Naive B cell (primary cell): ENCODE results near the gene TFDP1. TPM values are rescaled to one million over a fixed set of nuclear protein-coding genes. Genes with fewer than 3 reads are reported as not detected.

Experiments used
- ATAC-seq, 2 donors: fragments of 150-1000 bp; cut with Tn5 transposase; 2 replicates each; pipeline ENCODE4 v1.10.0; 2021; ENCODE audit warnings: low read depth in 2 of 2, mild to moderate bottlenecking in 2 of 2, moderate library complexity in 2 of 2
- DNase-seq: peaks from one replicate; pipeline ENCODE4 v3.0.0; 2022
- H3K27ac Mint-ChIP-seq, 6 donors: one replicate each; pipeline ENCODE4 v1.8.0; 2020 to 2022; ENCODE audit warnings: mild to moderate bottlenecking in 6 of 6, mixed read lengths in 6 of 6, moderate library complexity in 5 of 6, inconsistent platforms in 2 of 6
- H3K27me3 Mint-ChIP-seq, 3 donors: one replicate each; pipeline ENCODE4 v1.8.0; 2021 to 2022; ENCODE audit warnings: mixed read lengths in 3 of 3, mild to moderate bottlenecking in 1 of 3
- H3K36me3 Mint-ChIP-seq, 2 donors: one replicate each; pipeline ENCODE4 v1.8.0; 2020 to 2022; ENCODE audit warnings: mixed read lengths in 2 of 2, inconsistent platforms in 1 of 2, mild to moderate bottlenecking in 1 of 2
- H3K4me1 Mint-ChIP-seq, 3 donors: one replicate each; pipeline ENCODE4 v1.8.0; 2020 to 2022; ENCODE audit warnings: mixed read lengths in 3 of 3, inconsistent platforms in 1 of 3, mild to moderate bottlenecking in 1 of 3, moderate library complexity in 1 of 3
- H3K4me3 Mint-ChIP-seq, 8 donors: one replicate each; pipeline ENCODE4 v1.8.0; 2020 to 2022; ENCODE audit warnings: mild to moderate bottlenecking in 8 of 8, mixed read lengths in 8 of 8, moderate library complexity in 8 of 8, inconsistent platforms in 2 of 8
- H3K9me3 Mint-ChIP-seq, 7 donors: one replicate each; pipeline ENCODE4 v1.8.0; 2020 to 2022; ENCODE audit warnings: mixed read lengths in 7 of 7, mild to moderate bottlenecking in 5 of 7, inconsistent platforms in 2 of 7, moderate library complexity in 1 of 7
- polyA plus RNA-seq, 6 donors: library from polyadenylated mRNA; unstranded; fragments of 300-500 nt; fragmentation: Illumina TruSeq; gene quantifications; one replicate each; pipeline ENCODE4 v1.2.3, GENCODE V29; 2021; ENCODE audit warnings: low read depth in 6 of 6

The TFDP1 gene
- polyA plus RNA-seq, 6 donors from 2014 or later, result 25.3 to 70.8 (median 42.4) TPM

DNA sequence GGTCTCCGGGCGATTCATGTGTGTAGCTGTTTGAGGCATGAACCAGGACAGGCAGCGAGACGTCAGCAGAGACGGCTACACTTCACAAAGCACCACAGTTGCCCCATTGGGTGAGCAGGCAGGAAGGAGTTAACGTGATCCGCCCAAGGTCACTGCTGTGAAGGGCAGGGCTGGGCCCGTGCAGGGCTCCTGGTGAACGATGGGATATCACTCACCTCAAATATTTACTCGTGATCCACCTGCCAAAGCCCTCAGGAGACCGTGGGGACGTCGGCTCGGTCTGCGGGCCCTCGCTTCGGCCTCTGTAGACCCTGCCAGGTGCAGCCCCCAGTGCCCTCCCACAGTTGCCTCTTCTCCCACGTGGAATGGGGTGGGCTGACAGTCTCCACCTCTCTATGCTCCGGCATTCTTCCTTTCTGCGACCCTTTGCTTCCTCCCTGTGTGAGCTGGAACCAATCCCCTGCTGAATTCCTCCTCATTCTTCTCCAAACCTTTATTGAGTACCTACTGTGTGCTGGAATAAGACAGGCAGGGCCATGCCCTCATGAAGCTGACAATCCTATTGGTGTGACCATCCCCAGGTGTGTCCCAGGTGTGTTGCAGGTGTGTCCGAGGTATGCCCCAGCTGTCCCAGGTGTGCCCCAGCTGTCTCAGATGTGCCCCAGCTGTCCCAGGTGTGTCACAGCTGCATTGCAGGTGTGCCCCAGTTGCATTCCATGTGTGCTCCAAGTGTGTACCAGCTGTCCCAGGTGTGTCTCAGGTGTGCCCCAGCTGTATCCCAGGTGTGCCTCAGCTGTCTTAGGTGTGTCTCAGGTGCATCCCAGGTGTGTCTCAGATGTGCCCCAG is 80.4 kb downstream of the TFDP1 start:
- Mint-ChIP-seq H3K4me1 (no peaks in the 10 kb centered on the region), H3K27ac (peak overlapping the region in 1 of 6 donors; percentile 62), H3K4me3 (no peak overlapping the region), H3K9me3 (peaks cover 8 to 23% (median 14%) of the 10 kb centered on the region in 7 donors), H3K27me3 (peaks cover 18 to 43% (median 32%) of the 10 kb centered on the region in 3 donors), H3K36me3 (peaks cover 8 to 13% of the 10 kb centered on the region in 2 donors)
- ATAC-seq (no peak), DNase-seq (no peak)

DNA sequence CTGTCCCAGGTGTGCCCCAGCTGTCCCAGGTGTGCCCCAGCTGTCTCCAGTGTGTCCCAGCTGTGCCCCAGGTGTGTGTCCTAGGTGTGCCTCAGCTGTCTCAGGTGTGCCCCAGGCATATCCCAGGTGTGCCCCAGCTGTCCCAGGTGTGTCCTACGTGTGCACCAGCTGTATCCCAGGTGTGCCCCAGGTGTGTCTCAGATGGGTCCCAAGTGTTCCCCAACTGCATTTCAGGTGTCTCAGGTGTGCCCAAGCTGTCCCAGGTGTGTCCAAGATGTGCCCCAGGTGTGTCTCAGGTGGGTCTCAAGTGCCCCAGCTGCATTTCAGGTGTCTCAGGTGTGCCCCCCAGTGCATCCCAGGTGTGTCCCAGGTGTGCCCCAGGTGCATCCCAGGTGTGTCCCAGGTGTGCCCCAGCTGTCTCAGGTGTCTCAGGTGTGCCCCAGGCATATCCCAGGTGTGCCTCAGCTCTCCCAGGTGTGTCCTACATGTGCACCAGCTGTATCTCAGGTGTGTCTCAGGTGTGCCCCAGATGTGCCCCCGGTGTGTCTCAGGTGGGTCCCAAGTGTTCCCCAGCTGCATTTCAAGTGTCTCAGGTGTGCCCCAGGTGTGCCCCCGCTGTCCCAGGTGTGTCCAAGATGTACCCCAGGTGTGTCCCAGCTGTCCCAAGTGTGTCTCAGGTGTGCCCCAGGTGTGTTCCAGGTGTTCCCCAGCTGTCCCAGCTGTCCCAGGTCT is 81.2 kb downstream of the TFDP1 start:
- peak overlapping the region in 1 of 8 donors; percentile 19 for H3K4me3 Mint-ChIP-seq
- peaks cover 6 to 19% (median 11%) of the 10 kb centered on the region in 7 donors for H3K9me3 Mint-ChIP-seq
- peaks cover 15 to 35% (median 29%) of the 10 kb centered on the region in 3 donors for H3K27me3 Mint-ChIP-seq
- DNase-seq, result no peak
- H3K27ac Mint-ChIP-seq, result no peak overlapping the region
- peaks cover 8 to 9% of the 10 kb centered on the region in 2 donors for H3K36me3 Mint-ChIP-seq
- H3K4me1 Mint-ChIP-seq, result no peaks in the 10 kb centered on the region
- ATAC-seq, result no peak

DNA sequence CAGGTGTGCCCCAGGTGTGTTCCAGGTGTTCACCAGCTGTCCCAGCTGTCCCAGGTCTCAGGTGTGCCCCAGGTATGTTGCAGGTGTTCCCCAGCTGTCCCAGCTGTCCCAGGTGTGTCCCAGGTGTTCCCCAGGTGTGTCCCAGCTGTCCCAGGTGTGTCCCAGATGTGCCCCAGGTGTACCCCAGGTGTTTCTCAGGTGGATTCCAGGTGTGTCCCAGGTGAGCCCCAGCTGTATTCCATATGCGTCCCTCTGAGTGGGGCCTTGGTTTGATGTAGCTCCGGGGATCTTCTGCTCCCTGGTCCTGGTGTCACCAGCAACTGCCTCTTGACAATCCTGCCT is 81.7 kb downstream of the TFDP1 start:
- Mint-ChIP-seq H3K27me3 (peaks cover 10 to 33% (median 24%) of the 10 kb centered on the region in 3 donors), H3K27ac (no peak overlapping the region), H3K4me3 (no peak overlapping the region), H3K9me3 (peaks cover 1 to 13% (median 8%) of the 10 kb centered on the region in 7 donors), H3K4me1 (no peaks in the 10 kb centered on the region), H3K36me3 (peaks cover 4 to 8% of the 10 kb centered on the region in 2 donors)
- no peak for DNase-seq
- no peak for ATAC-seq

DNA sequence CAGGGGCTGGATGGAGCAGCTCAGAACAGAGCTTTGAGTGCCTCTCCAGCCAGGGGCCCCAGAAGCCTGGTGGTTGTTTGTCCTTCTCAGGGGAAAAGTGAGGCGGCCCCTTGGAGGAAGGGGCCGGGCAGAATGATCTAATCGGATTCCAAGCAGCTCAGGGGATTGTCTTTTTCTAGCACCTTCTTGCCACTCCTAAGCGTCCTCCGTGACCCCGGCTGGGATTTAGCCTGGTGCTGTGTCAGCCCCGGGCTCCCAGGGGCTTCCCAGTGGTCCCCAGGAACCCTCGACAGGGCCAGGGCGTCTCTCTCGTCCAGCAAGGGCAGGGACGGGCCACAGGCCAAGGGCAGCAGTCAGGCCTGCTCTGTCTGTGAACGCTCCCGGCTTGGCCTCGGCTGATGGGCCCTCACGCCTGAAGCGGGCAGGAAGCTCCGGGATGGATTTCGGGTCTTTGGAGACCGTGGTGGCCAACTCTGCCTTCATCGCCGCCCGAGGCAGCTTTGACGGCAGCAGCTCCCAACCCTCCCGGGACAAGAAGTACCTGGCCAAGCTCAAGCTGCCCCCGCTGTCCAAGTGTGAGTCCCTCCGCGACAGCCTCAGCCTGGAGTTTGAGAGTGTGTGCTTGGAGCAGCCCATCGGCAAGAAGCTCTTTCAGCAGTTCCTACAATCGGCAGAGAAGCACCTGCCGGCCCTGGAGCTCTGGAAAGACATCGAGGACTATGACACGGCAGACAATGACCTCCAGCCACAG is 82.6 kb downstream of the TFDP1 start, which contains the start of gene GRK1:
Gene GRK1 (plus strand): TSS at position 269 of the 751 bp plus-strand sequence. CDS start 168 bp downstream, at position 437.
- no peak for DNase-seq
- H3K4me3 Mint-ChIP-seq, result no peak within 1 kb of the TSS
- ATAC-seq, result no peak
- peaks cover 0 to 4% of the 10 kb centered on the region in 2 donors for H3K36me3 Mint-ChIP-seq
- peaks cover 10 to 36% (median 24%) of the 10 kb centered on the region in 3 donors for H3K27me3 Mint-ChIP-seq
- no peaks in the 10 kb centered on the region for H3K4me1 Mint-ChIP-seq
- no peak within 1 kb of the TSS for H3K27ac Mint-ChIP-seq
- peaks cover 0 to 5% (median 0%) of the 10 kb centered on the region in 7 donors for H3K9me3 Mint-ChIP-seq

DNA sequence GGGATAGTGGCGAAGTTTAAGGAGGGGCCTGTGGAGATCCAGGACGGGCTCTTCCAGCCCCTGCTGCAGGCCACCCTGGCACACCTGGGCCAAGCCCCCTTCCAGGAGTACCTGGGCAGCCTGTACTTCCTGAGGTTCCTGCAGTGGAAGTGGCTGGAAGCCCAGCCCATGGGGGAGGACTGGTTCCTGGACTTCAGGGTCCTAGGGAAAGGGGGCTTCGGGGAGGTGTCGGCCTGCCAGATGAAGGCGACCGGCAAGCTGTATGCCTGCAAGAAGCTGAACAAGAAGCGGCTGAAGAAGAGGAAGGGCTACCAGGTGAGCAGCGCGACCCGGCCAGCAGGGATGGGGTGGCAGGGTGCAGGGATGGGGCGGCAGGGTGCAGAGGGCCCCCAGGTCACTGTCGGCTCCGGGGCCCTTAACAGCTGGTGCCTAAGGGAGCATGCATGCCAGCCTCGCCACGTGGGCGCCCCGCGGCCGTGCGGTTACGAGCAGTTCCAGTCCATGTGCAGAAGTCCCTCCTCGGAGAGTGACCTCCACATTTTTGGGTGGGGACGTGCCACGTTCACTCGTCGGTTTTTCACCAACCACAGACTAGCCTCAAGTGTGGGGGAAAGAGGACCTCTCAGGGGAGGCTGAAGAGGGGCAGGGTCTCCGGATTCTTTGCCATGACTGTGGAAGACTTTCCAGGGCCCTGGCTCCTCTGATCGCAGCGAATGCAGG is 83.4 kb downstream of the TFDP1 start:
- peaks cover 14 to 42% (median 28%) of the 10 kb centered on the region in 3 donors for H3K27me3 Mint-ChIP-seq
- H3K27ac Mint-ChIP-seq, result no peak overlapping the region
- ATAC-seq (no peak), DNase-seq (no peak)
- H3K4me1 Mint-ChIP-seq, result no peaks in the 10 kb centered on the region
- no peak overlapping the region for H3K4me3 Mint-ChIP-seq
- no peaks in the 10 kb centered on the region for H3K9me3 Mint-ChIP-seq
- no peaks in the 10 kb centered on the region for H3K36me3 Mint-ChIP-seq

DNA sequence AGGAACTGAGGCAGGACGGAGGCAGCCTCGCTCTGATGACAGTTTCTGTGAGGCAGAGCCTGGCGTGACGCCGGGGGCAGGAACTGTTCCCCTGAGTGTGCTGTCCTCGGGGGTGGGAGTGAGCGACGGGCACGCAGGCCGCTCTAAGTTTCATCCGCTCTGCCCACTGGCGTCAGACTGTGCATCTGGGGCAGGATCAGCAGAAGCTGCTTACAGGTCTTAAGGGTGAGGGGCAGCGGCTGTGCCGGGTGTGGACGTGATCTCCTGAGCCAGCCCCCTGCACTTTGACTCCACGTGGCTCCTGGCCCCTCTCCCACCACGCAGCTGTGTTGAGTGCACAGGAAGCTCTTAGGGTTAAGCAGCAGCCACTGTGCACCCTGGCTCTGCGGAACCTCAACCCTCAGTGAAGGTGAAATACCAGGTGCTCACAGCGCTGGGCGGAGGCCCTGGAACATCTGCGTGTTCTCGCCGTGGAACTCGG is 84.0 kb downstream of the TFDP1 start:
- H3K36me3 Mint-ChIP-seq, result no peaks in the 10 kb centered on the region
- no peaks in the 10 kb centered on the region for H3K9me3 Mint-ChIP-seq
- DNase-seq, result no peak
- H3K27me3 Mint-ChIP-seq, result peaks cover 12 to 38% (median 25%) of the 10 kb centered on the region in 3 donors
- ATAC-seq, result no peak
- H3K4me3 Mint-ChIP-seq, result no peak overlapping the region
- H3K27ac Mint-ChIP-seq, result peak overlapping the region in 1 of 6 donors; percentile 21
- no peaks in the 10 kb centered on the region for H3K4me1 Mint-ChIP-seq

DNA sequence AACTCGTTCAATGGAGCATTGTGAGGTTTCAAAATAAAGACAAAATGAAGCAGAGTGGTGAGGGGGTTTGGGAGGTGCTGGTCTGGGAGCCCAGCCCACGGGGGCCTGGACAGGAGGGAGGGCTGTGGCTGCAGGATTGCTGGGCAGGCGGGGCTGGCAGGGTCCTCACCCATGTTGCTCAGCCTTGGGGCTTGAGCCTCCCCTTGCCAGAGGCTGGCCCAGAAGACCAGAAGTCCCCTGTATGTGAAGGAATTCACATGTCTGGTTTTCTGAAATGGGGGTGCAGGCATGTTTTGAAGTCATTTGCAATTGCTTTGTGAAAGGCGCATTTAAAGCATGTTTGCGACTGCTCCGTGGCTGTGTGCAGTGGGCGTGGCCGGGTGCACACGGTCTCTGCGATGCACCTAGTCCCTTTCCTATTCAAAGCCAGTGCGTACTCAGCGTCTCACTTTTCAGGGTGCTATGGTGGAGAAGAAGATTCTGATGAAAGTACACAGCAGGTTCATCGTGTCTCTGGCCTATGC is 84.7 kb downstream of the TFDP1 start:
- no peaks in the 10 kb centered on the region for H3K9me3 Mint-ChIP-seq
- H3K27ac Mint-ChIP-seq, result peak overlapping the region in 1 of 6 donors; percentile 85
- peaks cover 6 to 31% (median 23%) of the 10 kb centered on the region in 3 donors for H3K27me3 Mint-ChIP-seq
- no peaks in the 10 kb centered on the region for H3K36me3 Mint-ChIP-seq
- DNase-seq (no peak), ATAC-seq (no peak)
- no peaks in the 10 kb centered on the region for H3K4me1 Mint-ChIP-seq
- no peak overlapping the region for H3K4me3 Mint-ChIP-seq

DNA sequence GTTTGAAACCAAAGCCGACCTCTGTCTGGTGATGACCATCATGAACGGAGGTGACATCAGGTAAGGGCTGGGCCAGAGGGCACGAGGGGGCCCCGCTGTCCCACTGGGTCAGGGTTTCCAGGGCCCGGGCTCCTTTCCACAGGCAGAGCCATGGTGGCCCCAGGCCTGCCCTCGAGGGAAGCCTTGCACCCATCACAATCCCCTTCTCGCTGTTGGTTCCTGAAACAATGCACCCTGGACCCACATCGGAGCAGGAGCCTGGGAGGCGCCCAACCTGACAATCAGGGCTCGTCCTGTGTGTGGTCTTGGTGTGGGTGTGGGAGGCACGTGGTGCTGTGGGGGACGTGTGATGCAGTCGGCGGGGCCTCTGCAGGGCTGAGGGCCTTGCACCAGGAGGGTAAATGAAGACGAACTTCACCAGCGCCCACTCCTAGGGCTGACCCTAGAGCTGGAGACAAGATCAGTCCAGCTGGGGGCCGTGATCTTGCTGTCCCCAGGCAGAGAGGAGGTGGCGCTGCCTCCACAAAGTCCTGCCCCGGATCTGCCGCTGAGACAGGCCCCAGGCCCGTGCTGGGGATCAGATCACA is 85.3 kb downstream of the TFDP1 start:
- no peak for ATAC-seq
- Mint-ChIP-seq H3K36me3 (no peaks in the 10 kb centered on the region), H3K4me1 (no peaks in the 10 kb centered on the region), H3K9me3 (no peaks in the 10 kb centered on the region), H3K4me3 (no peak overlapping the region), H3K27ac (peak overlapping the region in 1 of 6 donors; percentile 61), H3K27me3 (peaks cover 6 to 25% (median 17%) of the 10 kb centered on the region in 3 donors)
- no peak for DNase-seq

DNA sequence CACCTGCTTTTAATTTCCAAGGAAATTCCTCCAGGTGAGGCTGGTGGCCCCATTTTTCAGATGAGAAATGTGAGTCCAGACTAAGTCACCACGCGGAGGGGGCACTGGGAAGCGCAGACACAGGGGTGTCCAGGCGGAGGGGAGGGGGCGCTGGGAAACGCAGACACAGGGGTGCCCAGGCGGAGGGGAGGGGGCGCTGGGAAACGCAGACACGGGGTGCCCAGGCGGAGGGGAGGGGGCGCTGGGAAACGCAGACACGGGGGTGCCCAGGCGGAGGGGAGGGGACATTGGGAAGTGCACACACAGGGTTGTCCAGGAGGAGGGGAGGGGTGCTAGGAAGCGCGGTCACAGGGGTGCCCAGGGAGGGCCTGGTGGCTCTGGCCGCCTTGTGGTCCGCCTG is 86.0 kb downstream of the TFDP1 start:
- H3K36me3 Mint-ChIP-seq, result no peaks in the 10 kb centered on the region
- ATAC-seq (no peak), DNase-seq (no peak)
- no peaks in the 10 kb centered on the region for H3K4me1 Mint-ChIP-seq
- no peak overlapping the region for H3K4me3 Mint-ChIP-seq
- peaks cover 6 to 19% (median 16%) of the 10 kb centered on the region in 3 donors for H3K27me3 Mint-ChIP-seq
- H3K27ac Mint-ChIP-seq, result no peak overlapping the region
- H3K9me3 Mint-ChIP-seq, result no peaks in the 10 kb centered on the region

DNA sequence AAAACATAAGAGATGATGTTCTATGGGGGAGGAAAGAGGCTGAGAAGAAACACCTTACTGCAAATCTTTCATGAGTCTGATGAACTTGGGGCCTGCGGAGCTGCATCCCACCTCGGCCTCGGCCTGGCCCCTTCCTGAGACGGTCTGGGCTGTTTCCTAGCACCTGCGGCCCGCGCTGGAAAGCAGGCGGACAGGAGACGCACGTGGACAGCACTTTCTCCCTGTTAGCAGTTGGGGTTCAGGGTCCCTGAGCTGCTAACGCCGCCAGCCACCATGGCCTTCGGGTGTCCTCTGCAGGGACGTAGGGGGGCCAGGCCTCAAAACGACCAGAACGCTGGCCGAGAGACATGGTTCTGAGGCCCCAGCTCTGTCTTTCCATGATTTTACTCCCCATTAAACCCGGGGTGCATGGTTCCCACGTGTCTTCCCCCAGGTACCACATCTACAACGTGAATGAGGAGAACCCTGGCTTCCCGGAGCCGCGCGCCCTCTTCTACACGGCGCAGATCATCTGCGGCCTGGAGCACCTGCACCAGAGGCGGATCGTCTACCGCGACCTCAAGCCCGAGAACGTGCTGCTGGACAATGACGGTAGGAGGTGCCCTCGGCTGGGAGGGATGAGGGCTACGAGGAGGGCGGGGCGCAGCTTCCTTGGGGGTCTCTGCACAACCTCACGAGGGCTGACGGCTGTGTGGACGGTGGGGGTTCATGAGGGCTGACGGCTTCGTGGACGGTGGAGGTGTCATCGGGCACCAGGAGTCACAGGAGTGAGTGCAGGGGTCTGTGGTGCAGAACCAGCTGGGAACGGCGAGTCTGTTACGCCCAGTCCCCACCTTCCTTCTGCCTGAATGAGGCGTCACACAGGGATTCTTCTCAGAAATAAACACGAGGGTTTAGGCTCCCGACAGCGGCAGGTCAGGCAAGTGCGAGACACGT is 86.8 kb downstream of the TFDP1 start:
- Mint-ChIP-seq H3K9me3 (no peaks in the 10 kb centered on the region), H3K4me3 (no peak overlapping the region), H3K27me3 (peaks cover 6 to 19% (median 16%) of the 10 kb centered on the region in 3 donors), H3K27ac (no peak overlapping the region), H3K4me1 (no peaks in the 10 kb centered on the region), H3K36me3 (no peaks in the 10 kb centered on the region)
- no peak for DNase-seq
- no peak for ATAC-seq

DNA sequence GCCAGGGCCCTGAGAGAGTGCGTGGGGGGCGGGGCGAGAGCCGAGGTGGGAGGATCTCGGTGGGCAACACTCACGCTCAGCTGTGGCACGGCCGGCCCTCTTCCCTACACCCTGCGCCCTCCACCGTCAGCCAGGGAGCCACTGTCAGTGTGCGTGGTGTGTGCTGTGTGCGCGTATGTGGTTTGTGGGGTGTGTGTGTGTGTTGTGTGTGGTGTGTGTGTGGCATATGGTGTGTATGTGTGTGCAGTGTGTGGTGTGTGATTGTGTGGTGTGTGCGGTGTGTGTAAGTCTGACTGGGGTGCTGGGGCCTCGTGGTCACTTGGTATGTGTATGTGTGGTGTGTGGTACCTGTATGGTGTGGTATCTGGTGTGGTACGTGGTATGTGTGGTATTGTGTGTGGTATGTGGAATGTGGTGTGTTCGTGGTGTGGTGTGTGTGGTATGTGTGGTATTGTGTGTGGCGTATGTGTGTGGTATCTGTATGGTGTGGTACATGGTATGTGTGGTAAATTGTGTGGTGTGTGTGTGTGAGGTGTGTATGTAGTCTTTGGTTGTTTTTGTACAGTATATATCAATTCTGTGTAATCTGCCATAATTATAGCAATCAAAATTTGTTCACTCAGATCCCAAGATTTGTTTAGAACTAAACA is 87.6 kb downstream of the TFDP1 start:
- DNase-seq (no peak), ATAC-seq (no peak)
- no peaks in the 10 kb centered on the region for H3K4me1 Mint-ChIP-seq
- no peaks in the 10 kb centered on the region for H3K36me3 Mint-ChIP-seq
- peak overlapping the region in 2 of 8 donors; percentile 18 to 21 for H3K4me3 Mint-ChIP-seq
- H3K27ac Mint-ChIP-seq, result peak overlapping the region in 1 of 6 donors; percentile 21
- peaks cover 6 to 19% (median 16%) of the 10 kb centered on the region in 3 donors for H3K27me3 Mint-ChIP-seq
- no peaks in the 10 kb centered on the region for H3K9me3 Mint-ChIP-seq
